ENCODE measurements around the gene TSKU. TPM values are rescaled to one million over a fixed set of nuclear protein-coding genes. Genes with fewer than 3 reads are reported as not detected.
A peak's percentile ranks its signal among the peaks of the same experiment; 100 is the strongest.

The TSKU gene
- total RNA-seq, 2 donors from 2014 or later, result not detected

- Mint-ChIP-seq H3K27ac (no peak overlapping the region), H3K4me1 (peaks cover 3% of the 10 kb centered on the region), H3K27me3 (peaks cover 47% of the 10 kb centered on the region), H3K4me3 (no peak overlapping the region), H3K36me3 (ENCODE audit: low read depth) (no peaks in the 10 kb centered on the region)
- ATAC-seq (no peak), DNase-seq (no peak)
- no peaks in the 10 kb centered on the region for H3K9me3 ChIP-seq (ENCODE audit: control insufficient read depth, low read length, poor library complexity, severe bottlenecking)
Observed at GRCh38 chr11:76759517-76759916, 23.6 kb upstream of the TSKU start.

GRCh38 chr11:76760236-76760635, 22.9 kb upstream of the TSKU start:
- ATAC-seq, result no peak
- Mint-ChIP-seq H3K36me3 (ENCODE audit: low read depth) (no peaks in the 10 kb centered on the region), H3K27me3 (peaks cover 50% of the 10 kb centered on the region), H3K4me3 (no peak overlapping the region), H3K27ac (no peak overlapping the region), H3K4me1 (peaks cover 3% of the 10 kb centered on the region)
- no peak for DNase-seq
- H3K9me3 ChIP-seq (ENCODE audit: control insufficient read depth, low read length, poor library complexity, severe bottlenecking), result no peaks in the 10 kb centered on the region

GRCh38 chr11:76761718-76762355, 21.3 kb upstream of the TSKU start:
- DNase-seq (no peak), ATAC-seq (no peak)
- Mint-ChIP-seq H3K27ac (no peak overlapping the region), H3K27me3 (peaks cover 36% of the 10 kb centered on the region), H3K4me3 (no peak overlapping the region), H3K36me3 (ENCODE audit: low read depth) (no peaks in the 10 kb centered on the region), H3K4me1 (peaks cover 6% of the 10 kb centered on the region)
- no peaks in the 10 kb centered on the region for H3K9me3 ChIP-seq (ENCODE audit: control insufficient read depth, low read length, poor library complexity, severe bottlenecking)

- no peak for ATAC-seq
- H3K36me3 Mint-ChIP-seq (ENCODE audit: low read depth), result no peaks in the 10 kb centered on the region
- H3K9me3 ChIP-seq (ENCODE audit: control insufficient read depth, low read length, poor library complexity, severe bottlenecking), result no peaks in the 10 kb centered on the region
- H3K4me1 Mint-ChIP-seq, result peaks cover 12% of the 10 kb centered on the region
- DNase-seq, result no peak
- H3K27me3 Mint-ChIP-seq, result peaks cover 31% of the 10 kb centered on the region
- no peak overlapping the region for H3K27ac Mint-ChIP-seq
- H3K4me3 Mint-ChIP-seq, result no peak overlapping the region
Observed at GRCh38 chr11:76762356-76762752, 20.8 kb upstream of the TSKU start.

GRCh38 chr11:76762867-76763572, 20.1 kb upstream of the TSKU start:
- peaks cover 28% of the 10 kb centered on the region for H3K27me3 Mint-ChIP-seq
- H3K4me3 Mint-ChIP-seq, result no peak overlapping the region
- H3K36me3 Mint-ChIP-seq (ENCODE audit: low read depth), result no peaks in the 10 kb centered on the region

GRCh38 chr11:76763573-76764346, 19.4 kb upstream of the TSKU start:
- H3K27ac Mint-ChIP-seq, result no peak overlapping the region
- ATAC-seq, result no peak
- H3K4me3 Mint-ChIP-seq, result no peak overlapping the region
- no peaks in the 10 kb centered on the region for H3K36me3 Mint-ChIP-seq (ENCODE audit: low read depth)
- peaks cover 21% of the 10 kb centered on the region for H3K27me3 Mint-ChIP-seq
- no peak for DNase-seq
- peaks cover 22% of the 10 kb centered on the region for H3K4me1 Mint-ChIP-seq
- no peaks in the 10 kb centered on the region for H3K9me3 ChIP-seq (ENCODE audit: control insufficient read depth, low read length, poor library complexity, severe bottlenecking)

More at GRCh38 chr11:76762867-76763572, 20.1 kb upstream of the TSKU start:
- no peak for DNase-seq
- no peaks in the 10 kb centered on the region for H3K9me3 ChIP-seq (ENCODE audit: control insufficient read depth, low read length, poor library complexity, severe bottlenecking)
- no peak for ATAC-seq
- H3K4me1 Mint-ChIP-seq, result peaks cover 15% of the 10 kb centered on the region
- H3K27ac Mint-ChIP-seq, result no peak overlapping the region

GRCh38 chr11:76764941-76765665, 18.1 kb upstream of the TSKU start:
- DNase-seq (no peak), ATAC-seq (no peak)
- Mint-ChIP-seq H3K36me3 (ENCODE audit: low read depth) (no peaks in the 10 kb centered on the region), H3K4me3 (no peak overlapping the region), H3K4me1 (peaks cover 26% of the 10 kb centered on the region), H3K27me3 (peaks cover 10% of the 10 kb centered on the region), H3K27ac (peak overlapping the region; percentile 89)
- H3K9me3 ChIP-seq (ENCODE audit: control insufficient read depth, low read length, poor library complexity, severe bottlenecking), result no peaks in the 10 kb centered on the region

- H3K27ac Mint-ChIP-seq, result peak overlapping the region; percentile 89
- ATAC-seq (no peak), DNase-seq (no peak)
- H3K36me3 Mint-ChIP-seq (ENCODE audit: low read depth), result no peaks in the 10 kb centered on the region
- H3K4me3 Mint-ChIP-seq, result no peak overlapping the region
- peaks cover 7% of the 10 kb centered on the region for H3K27me3 Mint-ChIP-seq
- H3K9me3 ChIP-seq (ENCODE audit: control insufficient read depth, low read length, poor library complexity, severe bottlenecking), result no peaks in the 10 kb centered on the region
- H3K4me1 Mint-ChIP-seq, result peaks cover 27% of the 10 kb centered on the region
Observed at GRCh38 chr11:76765863-76766350, 17.2 kb upstream of the TSKU start.

GRCh38 chr11:76766521-76766920, 16.6 kb upstream of the TSKU start:
- no peak for ATAC-seq
- Mint-ChIP-seq H3K27ac (peak overlapping the region; percentile 85), H3K4me1 (peaks cover 30% of the 10 kb centered on the region), H3K4me3 (no peak overlapping the region), H3K36me3 (ENCODE audit: low read depth) (no peaks in the 10 kb centered on the region), H3K27me3 (peaks cover 7% of the 10 kb centered on the region)
- DNase-seq, result no peak
- H3K9me3 ChIP-seq (ENCODE audit: control insufficient read depth, low read length, poor library complexity, severe bottlenecking), result no peaks in the 10 kb centered on the region

GRCh38 chr11:76767659-76768058, 15.5 kb upstream of the TSKU start:
- H3K36me3 Mint-ChIP-seq (ENCODE audit: low read depth), result no peaks in the 10 kb centered on the region

GRCh38 chr11:76768088-76768908, 14.9 kb upstream of the TSKU start:
- DNase-seq, result no peak
- no peaks in the 10 kb centered on the region for H3K9me3 ChIP-seq (ENCODE audit: control insufficient read depth, low read length, poor library complexity, severe bottlenecking)
- peak overlapping the region; percentile 78 for H3K4me3 Mint-ChIP-seq
- H3K4me1 Mint-ChIP-seq, result peaks cover 35% of the 10 kb centered on the region
- peak overlapping the region; percentile 85 for H3K27ac Mint-ChIP-seq
- H3K27me3 Mint-ChIP-seq, result peaks cover 7% of the 10 kb centered on the region
- no peaks in the 10 kb centered on the region for H3K36me3 Mint-ChIP-seq (ENCODE audit: low read depth)
- peak; percentile 85 for ATAC-seq

More at GRCh38 chr11:76767659-76768058, 15.5 kb upstream of the TSKU start:
- H3K4me3 Mint-ChIP-seq, result no peak overlapping the region
- H3K27ac Mint-ChIP-seq, result peak overlapping the region; percentile 85
- no peak for DNase-seq
- H3K9me3 ChIP-seq (ENCODE audit: control insufficient read depth, low read length, poor library complexity, severe bottlenecking), result no peaks in the 10 kb centered on the region
- H3K27me3 Mint-ChIP-seq, result peaks cover 7% of the 10 kb centered on the region
- ATAC-seq, result no peak
- H3K4me1 Mint-ChIP-seq, result peaks cover 35% of the 10 kb centered on the region

- H3K36me3 Mint-ChIP-seq (ENCODE audit: low read depth), result no peaks in the 10 kb centered on the region
- H3K27me3 Mint-ChIP-seq, result peaks cover 7% of the 10 kb centered on the region
- H3K27ac Mint-ChIP-seq, result peak overlapping the region; percentile 85
- H3K9me3 ChIP-seq (ENCODE audit: control insufficient read depth, low read length, poor library complexity, severe bottlenecking), result no peaks in the 10 kb centered on the region
- no peak for ATAC-seq
- DNase-seq, result no peak
- H3K4me1 Mint-ChIP-seq, result peaks cover 35% of the 10 kb centered on the region
- H3K4me3 Mint-ChIP-seq, result peak overlapping the region; percentile 78
Observed at GRCh38 chr11:76768909-76769560, 14.1 kb upstream of the TSKU start.

All from T-helper 17 cell (primary cell).